LHCN-M2 (cell line): ENCODE results near the gene CCDC47. TPM values are rescaled to one million over a fixed set of nuclear protein-coding genes. Genes with fewer than 3 reads are reported as not detected.

ENCODE experiments used
- DNase-seq: peaks from one replicate; pipeline ENCODE4 v3.0.0-alpha.2; 2012; ENCODE audit warnings: low read depth
- total RNA-seq: library from RNA; depleted of rRNA; stranded (reverse); fragments of >200 nt; gene quantifications from 2 replicates; pipeline ENCODE4 v1.2.3, GENCODE V29; 2014

CCDC47 gene
- total RNA-seq, 1 experiment from 2014 or later: 60.3 TPM

DNA sequence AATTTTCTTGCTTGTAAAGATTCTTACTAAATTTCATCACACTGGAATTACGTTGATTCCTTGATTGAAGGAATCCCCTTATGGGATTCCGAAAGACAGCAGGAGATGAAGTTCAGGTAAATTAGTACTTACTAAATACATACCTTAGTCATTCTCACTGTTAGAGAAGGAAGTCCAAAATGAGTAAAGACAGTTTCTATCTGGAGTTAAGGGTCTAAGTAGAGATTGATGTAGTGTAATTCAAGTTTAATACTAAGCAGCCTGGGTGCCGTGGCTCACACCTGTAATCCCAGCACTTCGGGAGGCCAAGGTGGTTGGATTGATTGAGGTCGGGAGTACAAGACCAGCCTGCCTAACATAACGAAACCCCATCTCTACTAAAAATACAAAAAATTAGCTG lies 10.1 kb upstream of the CCDC47 start:
- DNase-seq: no peak

DNA sequence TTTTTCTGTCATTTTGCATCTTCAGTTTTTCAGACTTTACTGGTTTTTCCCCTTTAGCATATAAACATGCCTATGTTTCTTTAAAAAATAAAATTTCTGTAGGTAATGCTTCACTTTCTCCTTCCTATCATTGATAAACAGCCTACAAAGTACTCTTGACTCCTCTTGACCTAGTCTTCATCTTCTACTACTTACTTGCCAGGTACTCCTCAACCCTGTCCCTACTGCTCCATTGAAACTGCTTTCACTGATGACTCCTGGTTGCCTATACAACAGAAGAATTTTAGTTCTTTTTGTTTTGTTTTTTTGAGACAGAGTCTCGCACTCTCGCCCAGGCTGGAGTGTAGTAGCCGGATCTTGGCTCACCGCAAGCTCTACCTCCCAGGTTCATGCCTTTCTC lies 7.5 kb upstream of the CCDC47 start:
- no peak for DNase-seq

DNA sequence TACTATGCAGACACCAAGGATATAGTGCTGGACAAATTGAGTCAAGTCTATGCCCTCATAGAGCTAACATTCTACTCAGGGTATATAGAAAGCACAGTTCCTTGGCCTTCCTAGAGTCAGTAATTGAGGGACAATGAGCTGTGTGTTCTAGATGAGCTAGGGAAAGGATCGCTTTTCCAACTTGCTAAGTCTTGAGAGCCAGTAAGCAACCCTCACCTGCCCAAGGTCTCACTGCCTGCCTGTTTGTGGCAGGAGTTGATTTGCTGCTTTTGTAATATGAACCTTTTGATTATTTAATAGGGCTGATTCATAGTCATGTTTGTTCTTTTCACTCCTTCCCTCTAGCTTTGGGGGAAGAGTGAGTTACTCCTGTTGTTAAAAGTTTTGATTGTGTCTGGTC lies 7.1 kb upstream of the CCDC47 start:
- peak; percentile 62 for DNase-seq

DNA sequence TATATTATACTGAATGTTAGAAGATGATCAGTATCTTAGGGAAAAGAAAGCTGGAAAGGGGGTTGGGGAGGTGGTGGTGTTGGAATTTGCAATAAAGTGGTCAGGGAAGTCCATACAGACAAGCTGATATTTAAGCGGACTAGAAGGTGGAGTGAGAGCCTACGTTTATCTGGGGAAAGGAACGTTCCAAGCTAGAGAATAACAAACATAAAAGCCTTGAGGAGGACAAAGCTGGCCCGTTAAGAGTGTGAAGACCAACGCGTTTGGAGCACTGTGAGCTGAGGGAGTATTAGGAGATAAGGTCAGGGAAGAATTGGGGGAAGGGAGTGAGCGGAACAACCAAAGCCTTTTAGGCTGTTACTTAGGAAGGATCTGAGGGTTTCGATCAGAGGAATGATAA lies 2.0 kb upstream of the CCDC47 start:
- no peak for DNase-seq

DNA sequence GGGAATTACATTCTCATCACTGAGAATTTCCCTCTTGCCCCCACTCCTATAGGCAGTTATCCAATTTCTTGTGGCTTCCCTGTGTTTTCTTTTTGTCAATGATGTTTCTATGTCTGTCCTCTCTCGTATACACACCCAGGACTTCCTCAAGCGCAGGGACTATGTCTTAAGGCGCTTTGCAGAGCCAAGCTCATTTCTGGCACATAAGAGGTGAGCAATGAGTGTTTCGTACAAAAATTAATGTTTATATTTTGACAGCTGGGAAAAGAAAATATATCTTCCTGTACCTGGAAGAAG lies 1.5 kb upstream of the CCDC47 start:
- no peak for DNase-seq

DNA sequence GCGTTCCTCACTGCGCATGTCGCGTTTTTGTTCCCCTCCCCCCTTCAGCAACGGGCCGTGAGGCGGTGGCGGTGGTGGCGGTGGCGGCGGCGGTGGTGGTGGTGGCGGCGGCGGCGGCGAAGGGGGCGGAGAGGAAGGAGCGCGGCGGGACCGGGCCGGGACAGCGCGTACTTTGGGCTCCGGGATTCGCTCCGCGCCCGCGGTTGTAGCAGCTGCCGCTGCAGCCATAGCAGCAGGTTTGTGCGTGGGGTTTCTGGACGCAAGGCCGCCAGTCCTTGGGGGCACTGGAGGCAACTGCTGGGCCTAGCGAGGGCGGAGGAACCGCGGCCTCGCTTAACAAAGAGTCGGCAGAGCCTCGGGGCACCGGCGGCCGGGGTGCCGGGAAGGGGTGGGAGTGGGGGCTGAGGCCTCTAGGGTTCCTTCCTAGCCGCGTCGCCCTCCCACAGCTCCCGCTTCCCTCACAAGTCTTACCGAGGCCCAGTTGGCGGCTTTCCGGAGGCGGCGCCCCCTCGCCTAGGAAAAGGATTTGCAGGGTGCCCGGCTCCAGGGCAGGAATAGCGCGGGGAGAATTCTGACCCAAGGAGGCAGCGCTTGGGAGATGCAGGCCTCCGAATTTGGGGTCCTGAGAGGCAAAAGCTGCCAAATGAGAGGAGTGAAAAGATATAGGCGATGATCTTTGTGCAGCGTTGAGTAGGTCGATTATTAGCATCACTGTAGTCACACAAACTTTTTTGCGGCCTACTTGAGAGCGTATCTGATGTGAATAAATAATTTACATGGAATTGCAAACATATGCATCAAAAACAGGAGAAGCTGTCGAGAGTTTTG lies 958 bp upstream of the CCDC47 start, which contains the start of gene DDX42:
Gene DDX42 (plus strand): TSS at position 30 of the 828 bp plus-strand sequence. CDS start 12,880 bp downstream, outside the sequence.
- peak; percentile 52 for DNase-seq

DNA sequence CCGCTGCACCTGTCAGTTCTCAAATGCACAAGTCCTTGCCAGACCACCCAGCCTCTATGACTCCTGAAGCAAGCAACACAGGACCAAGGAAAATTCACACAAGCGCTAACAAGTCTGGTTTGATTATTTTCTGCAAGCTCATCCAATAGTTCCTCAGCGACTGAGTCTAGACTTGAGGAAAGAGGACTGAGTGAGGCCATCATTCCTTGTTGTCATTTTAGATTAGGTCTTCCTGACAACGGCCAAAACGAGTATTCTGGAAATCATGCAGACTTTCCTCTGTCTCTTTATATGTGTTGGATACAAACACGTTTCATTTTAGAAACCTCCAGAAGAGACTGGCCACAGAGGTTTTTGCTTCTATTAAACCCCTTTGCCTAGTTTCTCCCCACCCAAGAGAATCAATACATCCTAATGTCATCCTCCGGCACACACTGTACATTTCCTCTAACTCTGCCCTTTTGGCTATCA lies 561 bp downstream of the CCDC47 start:
- DNase-seq: peak; percentile 30

DNA sequence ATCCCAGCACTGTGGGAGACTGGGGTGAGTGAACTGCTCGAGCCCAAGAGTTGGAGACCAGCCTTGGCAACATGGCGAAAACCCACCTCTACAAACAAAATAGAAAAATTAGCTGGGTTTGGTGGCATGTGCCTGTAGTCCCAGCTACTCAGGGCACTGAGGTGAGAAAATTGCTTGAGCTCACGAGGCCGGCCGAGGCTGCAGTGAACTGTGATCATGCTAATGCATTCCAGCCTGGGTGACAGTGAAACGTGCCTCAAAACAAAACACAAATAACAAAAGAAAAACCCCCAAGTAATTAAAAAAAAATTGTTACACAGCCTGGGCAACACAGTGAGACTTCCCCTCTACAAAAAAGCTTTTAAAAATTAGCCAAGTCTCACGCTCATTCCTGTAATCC lies 5.0 kb downstream of the CCDC47 start:
- no peak for DNase-seq

DNA sequence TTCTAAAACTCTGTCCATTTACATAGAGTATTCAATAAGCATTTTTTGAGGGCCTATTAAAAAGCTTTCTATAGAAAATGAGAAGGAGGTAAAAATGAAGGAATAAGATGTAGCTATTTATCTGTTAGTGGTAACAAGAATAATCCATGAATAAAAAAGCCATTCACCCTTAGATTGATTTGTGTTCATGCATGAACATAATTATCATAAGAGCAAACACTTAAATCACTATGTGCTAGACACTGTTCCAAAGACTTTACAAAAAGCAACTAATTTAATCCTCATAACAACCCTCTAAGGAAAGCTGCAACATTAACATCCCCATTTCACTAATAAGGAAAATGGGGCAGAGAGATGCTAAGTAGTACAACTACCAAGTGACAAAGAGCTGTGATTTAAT lies 6.6 kb downstream of the CCDC47 start:
- no peak for DNase-seq

DNA sequence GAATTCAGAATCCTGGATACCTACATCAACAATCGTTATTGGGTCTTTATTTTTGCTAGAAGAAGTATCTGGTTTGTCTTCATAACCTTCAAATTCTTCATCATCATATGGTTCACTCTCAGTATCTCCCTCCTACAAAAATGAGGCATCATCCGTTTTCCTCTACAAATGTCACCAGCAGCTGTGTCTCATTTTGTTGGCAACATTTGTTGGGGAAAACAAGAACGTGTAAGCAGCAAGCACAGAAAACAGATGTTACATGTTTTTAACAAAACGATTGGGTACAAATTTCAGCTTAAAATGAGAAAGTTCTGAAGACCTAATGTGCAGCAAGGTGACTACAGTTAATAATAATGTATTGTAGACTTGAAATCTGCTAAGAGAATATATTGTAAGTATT lies 8.7 kb downstream of the CCDC47 start:
- DNase-seq: no peak

DNA sequence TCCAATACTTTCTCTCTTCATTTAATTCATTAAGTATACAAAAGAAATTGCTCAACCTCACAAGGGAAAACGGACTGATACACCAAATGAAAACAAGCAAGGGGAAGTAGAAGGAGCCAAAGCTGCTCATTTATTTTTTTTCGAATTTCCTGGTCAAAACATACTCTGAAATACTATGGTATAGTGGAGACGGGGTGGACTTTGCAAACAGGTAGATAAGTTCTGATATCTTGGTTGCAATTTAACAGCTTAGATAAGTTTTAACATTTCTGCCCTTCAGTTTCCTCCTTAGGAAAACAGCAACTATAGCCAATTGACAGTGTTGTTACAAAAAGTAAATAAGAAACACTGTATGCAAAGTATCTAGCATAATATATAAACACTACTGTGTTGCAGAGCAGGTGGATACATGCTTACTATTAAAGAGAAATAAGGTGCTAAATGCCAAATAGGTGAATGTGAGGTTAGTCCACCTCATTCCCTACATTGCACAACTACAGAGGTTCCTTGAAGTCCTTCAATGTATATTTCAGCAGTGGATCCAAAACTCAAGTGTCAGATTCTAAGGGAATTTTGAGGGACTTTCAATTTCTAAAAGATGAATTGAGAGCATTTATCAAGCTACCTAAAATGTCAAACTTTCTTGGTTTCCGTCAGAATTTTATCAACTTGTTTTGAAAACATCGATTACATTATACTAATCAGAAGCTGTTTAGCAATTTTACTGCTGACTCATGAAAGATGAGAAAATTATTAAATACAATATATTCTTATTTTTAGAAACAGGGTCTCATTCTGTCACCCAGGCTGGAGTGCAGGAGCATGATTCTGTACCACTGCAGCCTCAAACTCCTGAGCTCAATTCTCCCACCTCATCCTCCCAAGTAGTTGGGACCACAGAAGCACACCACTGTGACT lies 11.0 kb downstream of the CCDC47 start:
- DNase-seq: no peak

DNA sequence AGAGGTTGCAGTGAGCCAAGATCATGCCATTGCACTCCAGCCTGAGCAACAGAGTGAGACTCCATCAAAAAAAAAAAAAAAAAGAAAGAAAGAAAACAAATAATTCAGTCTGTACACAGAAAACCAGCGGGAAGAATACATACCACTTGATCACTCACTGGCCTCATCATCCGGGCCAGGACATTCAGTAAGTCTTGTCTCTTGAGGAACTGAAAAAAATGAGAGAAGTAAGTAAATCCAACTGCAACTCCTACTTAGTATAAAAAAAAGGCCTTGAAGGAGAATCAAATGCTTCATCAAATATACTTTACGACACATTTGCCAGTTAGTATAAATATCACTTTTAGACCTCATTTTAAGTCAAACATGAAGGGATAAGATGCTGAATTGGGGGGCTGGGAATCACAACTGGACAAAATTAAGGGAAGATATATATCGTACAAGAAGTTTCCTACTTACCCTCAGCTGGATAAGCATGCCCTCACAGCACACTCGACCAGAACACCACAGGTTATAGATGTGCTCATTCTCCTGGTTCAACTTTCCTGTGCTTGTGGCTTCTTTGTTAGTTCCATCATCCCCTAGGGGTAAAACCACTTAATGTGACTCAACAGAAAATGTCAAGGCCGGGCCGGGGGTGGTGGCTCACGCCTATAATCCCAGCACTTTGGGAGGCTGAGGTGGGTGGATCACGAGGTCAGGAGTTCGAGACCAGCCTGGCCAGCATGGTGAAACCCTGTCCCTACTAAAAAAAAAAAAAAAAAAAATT lies 12.4 kb downstream of the CCDC47 start:
- peak; percentile 29 for DNase-seq

DNA sequence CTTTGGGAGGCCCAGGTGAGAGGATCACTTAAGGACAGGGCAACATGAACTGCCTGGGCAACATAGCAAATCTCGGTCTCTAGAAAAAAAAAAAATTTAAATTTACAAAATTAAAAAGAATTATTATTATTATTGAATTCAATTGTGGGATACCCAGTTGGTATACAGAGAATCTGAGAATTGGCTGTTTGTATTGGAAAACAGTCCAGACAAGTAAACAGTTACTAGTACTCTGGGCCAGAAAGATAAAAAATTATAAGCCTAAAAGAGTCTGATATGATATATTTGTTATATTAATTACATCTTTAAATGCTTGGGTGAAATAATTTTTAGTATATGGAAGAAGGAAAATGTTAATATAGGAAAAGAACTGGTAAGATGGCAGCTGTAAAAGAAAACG lies 15.0 kb downstream of the CCDC47 start:
- no peak for DNase-seq

DNA sequence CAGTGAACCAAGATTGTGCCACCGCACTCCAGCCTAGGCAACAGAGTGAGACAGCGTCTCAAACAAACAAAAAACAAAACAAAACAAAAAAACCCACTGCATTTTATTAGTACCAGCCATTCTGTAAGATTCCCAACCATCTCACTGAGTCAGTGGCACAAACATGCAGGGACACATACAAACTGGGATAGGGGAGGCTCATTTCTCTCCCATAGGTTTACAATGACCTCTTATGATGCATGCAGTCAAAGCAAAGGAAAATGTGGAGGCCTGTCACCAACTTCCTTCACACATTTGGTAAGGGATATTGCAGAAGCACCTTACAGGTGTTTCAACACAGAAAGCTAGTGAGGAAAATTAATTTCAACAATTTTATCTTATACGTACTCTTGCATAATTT lies 19.4 kb downstream of the CCDC47 start:
- no peak for DNase-seq

DNA sequence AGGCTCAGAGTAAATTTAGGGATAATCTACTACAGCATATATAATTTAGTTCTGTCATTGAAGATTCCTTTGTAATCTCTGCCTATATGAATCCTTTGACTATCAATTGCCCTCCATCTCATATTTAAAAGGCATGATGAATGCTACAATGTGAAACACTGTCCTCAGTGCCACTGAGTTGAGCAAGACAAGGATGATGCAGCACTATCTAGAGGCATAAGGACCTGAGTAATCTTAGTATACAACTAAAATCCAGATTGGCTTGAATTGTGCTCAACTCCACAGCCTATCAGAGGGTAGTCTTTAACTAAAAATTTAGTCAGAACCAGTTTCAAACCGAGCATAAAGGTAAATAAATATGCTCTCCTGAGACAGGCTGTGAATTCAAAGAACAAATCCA lies 20.2 kb downstream of the CCDC47 start:
- no peak for DNase-seq

DNA sequence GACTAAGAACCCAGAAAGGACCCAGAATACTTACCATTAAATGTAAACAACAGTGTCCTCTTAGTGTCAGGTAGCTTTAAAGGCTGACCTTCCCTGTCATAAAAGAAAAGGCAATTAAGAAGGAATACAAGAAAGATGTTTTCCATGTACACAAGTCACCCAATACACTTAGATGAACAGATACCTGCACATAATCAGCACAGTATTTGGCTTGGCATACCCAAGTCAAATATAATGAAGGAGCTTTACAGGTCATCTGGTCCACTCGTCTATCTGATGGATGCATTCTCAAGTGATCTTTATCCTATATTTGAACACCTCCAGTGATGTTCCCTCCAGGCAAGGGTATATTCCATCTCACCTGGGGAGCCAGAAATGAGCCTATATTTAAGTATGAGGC lies 20.7 kb downstream of the CCDC47 start:
- no peak for DNase-seq

DNA sequence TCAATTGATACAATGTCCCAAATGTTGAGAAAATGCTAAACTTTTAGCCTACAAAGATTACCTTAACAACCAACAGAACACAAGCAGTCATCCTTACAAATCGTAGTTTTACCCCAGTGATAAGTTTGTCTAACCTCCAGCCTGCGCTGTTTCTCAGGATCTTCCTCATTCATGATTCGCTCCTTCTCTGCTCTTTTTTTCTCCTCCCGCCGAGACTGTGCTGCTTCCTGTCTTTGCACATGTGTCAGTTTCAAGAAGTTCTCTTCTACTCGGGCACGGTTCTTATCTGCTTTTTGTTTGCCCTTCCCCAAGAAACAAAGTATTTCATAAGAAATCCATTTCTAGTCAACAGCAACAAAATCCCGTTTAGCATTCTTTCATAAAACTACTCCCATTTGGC lies 21.6 kb downstream of the CCDC47 start:
- DNase-seq: no peak

DNA sequence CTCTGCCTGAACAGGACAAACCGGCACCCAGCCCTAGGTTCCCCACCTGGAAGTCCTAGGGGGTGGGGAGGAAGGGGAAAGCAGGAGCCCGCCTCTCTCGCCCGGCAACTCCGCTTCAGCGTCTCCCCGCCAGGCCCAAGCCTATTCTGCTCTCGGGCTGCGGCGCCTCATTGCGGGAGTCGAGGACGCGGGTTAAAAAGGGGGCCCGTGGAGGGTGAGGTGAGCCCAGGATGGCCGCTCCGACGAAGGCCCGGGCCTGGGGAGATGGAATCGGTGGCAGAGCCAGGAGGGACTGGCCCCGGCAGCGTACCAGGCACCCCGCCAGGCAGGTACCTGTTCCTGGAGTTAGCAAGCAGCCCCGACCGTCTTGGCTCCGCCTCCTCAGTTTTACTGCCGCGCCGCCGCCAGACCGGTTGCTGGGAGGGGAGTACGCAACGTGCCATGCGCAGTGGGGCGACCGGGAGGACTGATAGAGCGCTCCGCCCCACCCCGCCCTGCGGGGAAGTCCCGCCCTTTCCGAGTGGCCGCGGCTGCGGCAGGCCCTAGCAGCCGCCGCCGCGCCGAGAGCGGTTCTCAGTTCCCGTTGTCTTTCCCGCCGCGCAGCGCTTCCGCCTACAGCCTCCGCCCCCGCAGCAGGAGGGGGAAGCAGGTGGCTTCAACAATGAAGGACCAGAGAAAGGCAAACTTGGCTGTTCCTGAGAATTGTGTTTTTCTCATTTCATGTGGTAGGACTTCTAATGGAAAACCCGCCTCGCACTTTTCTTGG lies 31.8 kb downstream of the CCDC47 start, which contains the start of gene STRADA:
Gene STRADA (minus strand): TSS at position 392 of the 766 bp plus-strand sequence. CDS start 13,430 bp downstream, outside the sequence.
- peak; percentile 95 for DNase-seq

DNA sequence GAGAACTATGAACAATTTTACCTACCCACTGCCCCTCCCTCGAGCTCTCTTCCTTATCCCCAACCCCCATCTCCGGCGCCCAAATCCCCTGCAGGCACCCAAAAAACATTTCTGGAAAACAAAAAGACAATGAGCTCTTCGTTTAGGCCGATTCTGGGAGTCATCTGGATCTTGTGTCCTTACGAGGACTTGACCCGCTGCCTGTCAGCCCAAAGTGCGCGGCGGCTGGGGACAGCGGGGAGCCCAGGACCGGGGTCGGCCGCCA lies 32.3 kb downstream of the CCDC47 start:
- DNase-seq: no peak

DNA sequence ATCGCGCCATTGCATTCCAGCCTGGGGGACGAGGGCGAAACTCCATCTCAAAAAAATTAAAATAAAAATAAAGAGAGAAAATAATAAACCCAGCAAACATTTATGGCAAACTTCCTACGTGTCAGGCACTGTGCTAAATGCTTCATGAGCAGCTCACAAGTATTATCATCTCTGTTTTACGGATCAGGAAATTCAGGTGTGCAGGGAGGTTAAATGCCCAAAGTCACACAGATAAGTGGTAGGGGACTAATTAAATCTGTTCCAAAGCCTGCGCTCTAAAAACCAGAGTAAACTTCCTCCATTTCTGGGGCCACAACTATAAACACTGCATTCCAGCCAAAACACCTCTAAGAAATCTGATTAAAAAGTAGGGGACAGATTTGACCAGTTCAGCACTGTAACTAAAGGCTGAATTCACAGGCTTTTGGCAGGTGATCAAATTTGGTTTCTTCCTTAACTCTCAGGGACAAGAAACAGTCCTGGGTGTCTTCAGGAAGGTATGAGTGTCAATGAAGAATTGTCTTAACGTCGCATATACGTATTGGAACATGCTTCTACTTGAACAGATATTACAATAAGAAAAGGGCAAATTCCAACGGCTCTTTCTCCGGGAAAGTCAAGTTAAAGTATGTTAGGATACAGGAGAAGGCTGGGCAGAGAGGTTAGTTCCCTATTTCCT lies 32.8 kb downstream of the CCDC47 start:
- DNase-seq: no peak

DNA sequence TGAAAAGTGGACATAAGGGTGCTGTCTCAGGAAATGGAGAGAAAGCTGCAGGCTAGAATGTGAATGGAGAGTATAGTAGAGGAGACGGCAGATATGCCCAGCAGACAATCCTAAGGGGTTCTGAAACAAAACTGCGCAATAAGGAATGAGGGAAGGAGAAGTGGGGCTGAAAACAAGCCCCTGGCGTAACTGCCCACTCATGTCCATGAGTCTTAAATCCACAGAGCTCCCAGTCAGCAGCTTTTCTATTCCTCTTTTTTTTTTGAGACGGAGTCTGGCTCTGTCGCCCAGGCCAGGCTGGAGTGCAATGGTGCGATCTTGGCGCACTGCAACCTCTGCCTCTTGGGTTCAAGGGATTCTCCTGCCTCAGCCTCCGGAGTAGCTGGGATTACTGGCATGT lies 37.7 kb downstream of the CCDC47 start:
- no peak for DNase-seq
